Stimulated activated CD4-positive, alpha-beta T cell treated with anti-CD3 and anti-CD28 coated beads, Interleukin-1b, Interleukin-23, amount 100 ng/mL, for 4 hours (primary cell): ENCODE results near the gene LRP1.
A peak's percentile ranks its signal among the peaks of the same experiment; 100 is the strongest.

Experiments used
- DNase-seq, 2 donors: peaks; one replicate each; pipeline ENCODE4 v3.0.0-alpha.2; 2020; ENCODE audit warnings: low read depth in 2 of 2

The LRP1 gene

DNA sequence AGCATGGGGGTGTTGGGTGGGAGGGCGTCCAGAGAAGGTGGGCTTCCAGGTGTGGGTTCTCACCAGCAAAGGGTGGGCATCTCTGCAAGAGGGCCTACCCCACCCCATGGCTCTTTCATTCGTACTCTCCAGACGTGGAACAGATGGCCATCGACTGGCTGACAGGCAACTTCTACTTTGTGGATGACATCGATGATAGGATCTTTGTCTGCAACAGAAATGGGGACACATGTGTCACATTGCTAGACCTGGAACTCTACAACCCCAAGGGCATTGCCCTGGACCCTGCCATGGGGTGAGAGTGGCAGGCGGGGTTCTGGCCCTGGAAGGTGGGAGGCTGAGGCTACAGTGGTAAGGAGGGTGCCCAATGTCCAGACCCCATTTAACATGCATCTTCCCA, 25.8 kb downstream of the LRP1 start:
- no peak for DNase-seq

DNA sequence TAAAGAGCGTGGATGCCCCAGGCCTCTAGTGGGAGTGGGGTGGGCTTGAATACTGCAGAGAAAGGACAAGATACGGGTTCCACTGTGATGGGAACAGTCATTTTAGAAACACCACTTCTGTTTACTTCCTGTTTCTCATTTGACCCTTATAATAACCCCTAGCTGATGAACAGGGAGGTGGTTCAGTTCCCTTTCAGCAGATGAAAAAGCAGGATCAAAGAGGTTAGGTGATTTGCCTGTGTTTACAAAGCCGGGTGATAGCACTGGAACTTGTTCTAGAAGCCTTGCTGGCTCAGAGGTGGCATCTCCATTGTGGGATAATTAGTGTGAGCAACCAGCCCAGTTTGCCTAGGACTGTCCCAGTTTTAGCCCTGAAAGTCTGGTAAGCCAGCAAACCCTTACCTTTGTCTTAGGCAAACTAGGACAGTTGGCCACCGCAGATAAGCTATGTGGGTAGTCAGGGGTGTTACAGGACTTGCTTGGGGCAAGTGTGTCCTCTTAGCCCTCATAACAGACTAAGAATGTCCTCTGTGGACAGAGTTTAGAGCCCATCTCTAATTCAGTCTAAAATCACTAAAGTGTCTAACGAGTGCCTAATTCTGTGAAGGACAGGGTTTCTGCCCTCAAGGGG, 26.6 kb downstream of the LRP1 start:
- DNase-seq, result no peak

DNA sequence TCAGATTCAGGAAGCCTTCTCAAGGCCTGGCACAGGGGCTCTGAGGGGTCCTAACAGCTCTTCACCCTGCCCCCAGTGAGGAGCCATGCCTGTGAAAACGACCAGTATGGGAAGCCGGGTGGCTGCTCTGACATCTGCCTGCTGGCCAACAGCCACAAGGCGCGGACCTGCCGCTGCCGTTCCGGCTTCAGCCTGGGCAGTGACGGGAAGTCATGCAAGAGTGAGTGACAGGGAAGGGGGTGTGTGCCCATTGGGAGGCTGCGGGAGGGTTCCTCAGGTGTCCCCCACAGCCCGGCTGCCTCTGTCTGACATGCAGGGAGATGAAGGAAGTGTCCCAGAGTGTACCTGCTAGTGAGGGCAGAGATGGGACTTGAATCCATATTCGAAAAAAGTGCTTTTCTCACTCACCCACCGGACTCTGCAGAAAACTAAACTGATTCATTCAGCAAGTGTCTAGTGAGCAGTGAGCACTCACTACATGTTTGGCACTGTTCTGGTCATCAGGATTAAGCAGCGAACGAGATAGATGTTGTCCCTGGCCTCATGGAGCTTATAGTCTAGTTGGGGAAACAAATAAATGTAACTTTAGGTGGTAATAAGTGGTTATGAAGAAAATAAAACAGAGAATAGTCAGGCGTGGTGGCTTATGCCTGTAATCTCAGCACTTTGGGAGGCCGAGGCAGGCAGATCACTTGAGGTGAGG, 28.6 kb downstream of the LRP1 start:
- no peak for DNase-seq

DNA sequence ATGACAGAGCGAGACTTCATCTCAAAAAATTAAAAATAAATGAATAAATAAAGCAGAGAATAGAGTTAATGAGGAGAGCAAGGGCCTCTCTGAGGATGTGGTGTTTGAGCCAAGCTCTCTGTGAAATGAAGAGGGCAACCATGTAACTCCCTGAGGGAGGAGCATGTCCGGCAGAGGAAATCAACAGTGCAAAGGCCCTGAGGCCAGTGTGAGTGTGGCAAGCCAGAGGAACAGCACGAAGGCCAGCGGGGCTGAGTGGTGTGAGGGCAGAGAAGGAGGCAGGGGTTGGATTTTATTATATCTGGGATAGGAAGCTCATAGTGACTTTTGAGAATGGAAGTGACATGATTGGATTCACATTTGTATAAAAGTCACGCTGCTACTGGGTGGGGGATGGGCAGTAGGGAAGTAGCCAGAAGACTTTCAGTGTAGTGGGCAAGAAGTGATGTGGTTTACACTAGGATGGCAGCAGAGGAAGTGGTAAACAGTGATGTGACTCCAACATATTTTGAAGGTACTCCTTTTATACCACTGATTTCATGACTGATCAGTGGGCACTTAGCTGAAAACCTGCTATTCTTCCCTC, 29.4 kb downstream of the LRP1 start:
- no peak for DNase-seq

DNA sequence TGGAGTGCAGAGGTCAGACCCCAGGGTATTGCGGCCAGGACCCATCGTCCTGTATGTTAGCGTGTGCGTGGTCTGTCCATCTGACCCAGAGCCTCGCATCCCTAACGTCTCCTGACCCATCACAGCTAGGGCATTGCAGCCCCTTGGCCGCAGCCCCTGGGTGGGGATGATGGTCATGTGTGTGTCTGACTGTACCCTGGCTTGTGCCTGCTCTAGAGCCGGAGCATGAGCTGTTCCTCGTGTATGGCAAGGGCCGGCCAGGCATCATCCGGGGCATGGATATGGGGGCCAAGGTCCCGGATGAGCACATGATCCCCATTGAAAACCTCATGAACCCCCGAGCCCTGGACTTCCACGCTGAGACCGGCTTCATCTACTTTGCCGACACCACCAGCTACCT, 29.9 kb downstream of the LRP1 start:
- DNase-seq, result no peak

DNA sequence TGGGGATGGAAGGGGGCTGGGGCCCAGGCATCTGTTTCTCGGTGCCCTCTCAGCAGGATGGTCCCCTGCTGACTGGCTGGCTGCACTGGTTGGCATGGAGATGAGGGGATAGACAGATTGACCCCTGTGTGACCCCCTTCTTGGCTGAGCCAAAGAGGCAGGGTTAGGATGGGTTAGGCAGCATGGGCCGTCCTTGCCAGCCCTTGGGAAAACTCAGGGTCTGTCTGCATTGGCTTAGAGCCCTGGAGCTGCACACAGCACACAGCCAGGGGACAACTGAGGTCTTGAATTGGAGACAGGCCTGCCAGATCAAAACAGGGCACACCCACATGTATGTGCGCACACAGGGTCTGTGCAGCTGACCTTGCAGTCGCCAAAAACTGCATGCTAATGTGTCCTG, 30.4 kb downstream of the LRP1 start:
- no peak for DNase-seq

DNA sequence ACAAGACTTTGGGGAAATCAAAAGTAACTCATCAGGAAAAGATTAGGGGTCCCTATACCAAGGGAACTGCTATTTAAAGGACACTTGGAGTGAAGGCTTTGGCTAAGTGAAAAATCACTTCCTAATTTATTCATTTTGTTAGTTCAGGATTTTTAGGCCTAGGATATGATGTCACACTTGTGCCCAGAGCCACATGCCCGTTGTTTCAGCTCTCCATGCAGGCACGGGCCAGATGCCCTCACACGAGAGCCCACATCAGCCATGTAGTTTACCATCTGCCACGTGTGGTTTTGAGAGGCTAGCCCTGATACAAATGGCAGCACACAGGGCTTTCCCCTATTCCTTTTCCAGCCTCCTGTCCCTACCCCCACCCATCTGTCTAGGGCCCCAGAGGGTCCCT, 31.0 kb downstream of the LRP1 start:
- DNase-seq, result no peak

DNA sequence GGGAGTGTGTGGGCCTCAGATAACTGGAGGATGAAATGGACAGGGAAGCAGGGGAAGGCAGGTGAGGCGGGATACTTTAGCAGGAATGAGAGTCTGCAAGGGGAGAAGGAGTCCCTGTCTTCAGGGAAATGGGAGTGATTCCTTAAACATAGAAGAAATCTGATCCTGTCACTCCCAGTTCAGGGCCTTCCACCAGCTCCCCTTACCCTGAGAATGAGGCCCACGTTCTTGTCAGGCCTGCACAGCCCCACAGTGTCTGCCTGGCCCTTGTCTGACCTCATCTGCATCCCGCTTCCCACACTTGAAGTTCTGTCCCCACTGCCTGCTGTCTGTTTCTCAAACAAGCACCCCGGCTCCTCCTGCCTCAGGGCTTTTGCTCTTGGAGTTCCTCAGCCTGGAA, 31.8 kb downstream of the LRP1 start:
- DNase-seq, result no peak

DNA sequence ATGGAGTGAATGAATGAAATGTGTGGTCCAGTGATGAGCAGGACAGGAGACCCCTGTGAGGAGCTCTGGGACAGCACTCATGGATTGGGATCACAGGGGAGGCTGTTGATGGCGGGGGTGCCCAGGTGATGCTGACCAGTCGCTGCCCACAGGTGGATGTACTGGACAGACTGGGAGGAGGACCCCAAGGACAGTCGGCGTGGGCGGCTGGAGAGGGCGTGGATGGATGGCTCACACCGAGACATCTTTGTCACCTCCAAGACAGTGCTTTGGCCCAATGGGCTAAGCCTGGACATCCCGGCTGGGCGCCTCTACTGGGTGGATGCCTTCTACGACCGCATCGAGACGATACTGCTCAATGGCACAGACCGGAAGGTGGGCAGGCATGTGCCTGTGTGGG, 32.5 kb downstream of the LRP1 start:
- no peak for DNase-seq

DNA sequence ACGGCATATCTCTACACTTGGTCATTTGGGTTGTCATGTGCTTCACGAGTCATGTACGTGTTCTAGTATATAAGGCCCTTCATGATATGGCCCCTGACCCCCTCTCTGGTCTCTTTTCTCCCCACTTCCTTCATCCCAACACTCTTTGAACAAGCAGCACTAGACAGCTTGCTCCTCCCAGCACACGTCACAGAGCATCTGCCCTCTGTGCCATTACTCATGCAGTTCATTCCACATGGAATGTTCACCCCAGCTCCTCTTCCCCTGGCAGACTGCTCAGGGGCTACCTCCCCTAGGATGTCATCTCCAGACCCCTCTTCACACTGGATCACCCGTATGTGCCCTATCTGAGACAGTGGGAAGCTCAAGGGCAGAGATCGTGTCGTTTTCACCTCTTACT, 33.2 kb downstream of the LRP1 start:
- DNase-seq, result no peak

DNA sequence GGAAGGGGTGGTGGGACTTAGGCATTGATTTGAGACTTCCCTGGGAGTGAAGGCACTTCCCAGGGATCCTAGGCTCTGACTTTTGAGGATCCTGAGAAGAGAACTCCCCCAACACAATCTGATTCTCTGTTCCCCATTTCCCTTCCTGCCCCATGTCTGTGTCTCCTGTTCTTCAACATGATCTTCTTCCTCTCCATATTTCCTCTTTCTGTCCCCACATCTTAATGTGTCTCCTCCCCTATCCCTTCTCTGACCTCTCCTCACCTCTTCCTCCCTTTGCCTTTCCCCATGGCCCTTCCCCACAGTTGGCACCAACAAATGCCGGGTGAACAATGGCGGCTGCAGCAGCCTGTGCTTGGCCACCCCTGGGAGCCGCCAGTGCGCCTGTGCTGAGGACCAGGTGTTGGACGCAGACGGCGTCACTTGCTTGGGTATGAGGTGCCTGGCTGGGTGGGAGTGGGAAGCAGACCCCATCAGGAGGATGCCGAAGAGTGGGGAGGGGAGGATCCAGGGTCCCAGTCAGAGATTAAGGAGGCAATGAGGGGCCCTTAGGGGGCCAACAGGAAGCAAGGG, 34.4 kb downstream of the LRP1 start:
- DNase-seq, result no peak

DNA sequence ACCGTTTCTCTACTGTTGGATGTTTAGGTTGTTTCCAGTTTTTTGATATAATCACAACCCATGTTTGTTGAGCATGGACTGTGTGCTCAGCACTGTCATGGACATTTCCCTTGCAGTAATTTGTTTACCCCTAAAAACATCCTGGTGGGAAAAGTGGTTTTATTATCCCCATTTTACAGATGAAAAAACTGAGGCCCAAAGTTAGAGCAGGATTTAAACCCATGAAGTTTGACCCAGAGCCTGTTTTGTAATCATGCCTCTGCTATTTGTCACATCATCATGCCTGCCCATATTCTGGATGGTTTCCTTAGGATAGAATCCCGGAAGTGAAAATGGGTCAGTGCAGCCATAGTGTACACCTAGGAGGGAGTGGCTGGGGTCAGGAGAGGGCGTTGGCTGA, 36.2 kb downstream of the LRP1 start:
- no peak for DNase-seq

DNA sequence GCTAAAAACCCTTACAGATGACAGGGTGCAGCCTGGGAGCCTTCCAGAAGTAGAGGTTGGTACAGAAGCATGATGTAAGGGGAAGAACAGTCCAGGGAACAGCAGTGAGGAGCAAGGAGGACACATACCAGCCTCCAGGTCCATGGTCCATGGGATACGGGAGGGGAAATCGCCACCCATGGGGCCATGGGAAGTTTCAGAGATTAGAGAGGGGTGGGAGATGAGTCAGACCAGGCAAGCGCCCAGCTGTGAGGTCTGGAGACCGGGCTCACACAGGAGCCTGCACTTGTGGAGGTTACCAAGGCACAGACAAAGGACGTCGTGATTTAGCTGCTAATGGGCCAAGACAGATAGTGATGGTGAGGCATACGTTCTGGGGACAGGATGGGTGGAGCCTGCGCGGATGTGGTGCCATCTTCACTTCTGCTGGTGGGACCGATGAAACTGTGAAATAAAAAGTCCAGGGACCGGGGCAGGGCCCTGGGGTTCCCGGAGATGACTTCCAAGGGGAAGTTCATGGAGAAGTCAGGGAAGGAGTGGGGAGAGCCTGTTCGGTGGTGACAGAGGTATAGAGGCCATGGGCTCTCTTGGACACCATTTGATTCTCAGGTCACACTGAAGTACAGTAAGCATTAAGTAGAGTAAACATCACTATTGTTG, 36.8 kb downstream of the LRP1 start:
- DNase-seq, result no peak

DNA sequence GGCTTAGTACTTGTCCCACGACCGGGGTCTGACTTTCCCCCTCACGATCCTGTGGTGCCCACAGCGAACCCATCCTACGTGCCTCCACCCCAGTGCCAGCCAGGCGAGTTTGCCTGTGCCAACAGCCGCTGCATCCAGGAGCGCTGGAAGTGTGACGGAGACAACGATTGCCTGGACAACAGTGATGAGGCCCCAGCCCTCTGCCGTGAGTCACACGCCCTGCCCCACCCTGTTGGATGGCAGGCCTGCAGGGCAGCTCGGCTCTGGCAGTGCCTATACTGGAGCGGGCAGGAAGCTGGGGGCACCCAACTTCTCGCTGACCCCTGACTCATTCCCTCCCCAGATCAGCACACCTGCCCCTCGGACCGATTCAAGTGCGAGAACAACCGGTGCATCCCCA, 37.5 kb downstream of the LRP1 start:
- DNase-seq, result no peak

DNA sequence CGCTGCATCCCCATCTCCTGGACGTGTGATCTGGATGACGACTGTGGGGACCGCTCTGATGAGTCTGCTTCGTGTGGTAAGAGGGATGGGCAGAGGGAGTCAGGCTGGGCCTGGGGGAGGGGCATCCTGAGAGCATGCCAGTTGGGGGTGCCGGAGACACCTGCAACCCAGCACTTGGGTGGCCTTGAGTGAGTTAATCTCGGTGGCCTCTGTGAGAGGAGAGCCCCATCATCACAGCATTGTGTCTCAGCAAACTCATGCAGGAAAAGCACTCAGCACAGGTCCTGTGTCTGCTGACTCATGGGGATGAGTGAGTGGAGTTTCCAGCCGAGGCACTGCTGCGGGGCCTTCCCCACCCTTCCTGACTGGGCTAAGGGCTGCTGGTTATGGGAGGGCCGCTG, 38.7 kb downstream of the LRP1 start:
- DNase-seq, result peak in 1 of 2 donors; percentile 30

DNA sequence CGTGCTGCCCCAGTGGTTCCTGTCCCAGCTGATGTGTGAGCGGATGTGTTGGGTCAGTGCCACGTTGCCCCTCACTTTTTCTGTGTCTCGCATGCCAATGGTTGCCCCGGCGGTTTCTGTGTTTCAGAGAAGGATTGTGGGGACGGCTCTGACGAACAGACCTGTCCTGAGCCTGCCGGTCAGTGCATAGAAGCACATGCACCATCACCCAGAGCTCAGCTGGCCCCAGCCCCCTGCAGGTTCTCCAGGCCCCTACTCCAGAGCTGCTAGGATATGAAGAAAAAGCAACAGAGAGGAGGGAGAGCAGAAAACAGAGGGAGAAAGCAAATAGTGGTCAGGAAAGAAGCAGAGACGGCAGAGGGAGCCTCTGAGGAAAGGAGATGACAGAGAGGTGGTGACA, 39.8 kb downstream of the LRP1 start:
- DNase-seq, result no peak

DNA sequence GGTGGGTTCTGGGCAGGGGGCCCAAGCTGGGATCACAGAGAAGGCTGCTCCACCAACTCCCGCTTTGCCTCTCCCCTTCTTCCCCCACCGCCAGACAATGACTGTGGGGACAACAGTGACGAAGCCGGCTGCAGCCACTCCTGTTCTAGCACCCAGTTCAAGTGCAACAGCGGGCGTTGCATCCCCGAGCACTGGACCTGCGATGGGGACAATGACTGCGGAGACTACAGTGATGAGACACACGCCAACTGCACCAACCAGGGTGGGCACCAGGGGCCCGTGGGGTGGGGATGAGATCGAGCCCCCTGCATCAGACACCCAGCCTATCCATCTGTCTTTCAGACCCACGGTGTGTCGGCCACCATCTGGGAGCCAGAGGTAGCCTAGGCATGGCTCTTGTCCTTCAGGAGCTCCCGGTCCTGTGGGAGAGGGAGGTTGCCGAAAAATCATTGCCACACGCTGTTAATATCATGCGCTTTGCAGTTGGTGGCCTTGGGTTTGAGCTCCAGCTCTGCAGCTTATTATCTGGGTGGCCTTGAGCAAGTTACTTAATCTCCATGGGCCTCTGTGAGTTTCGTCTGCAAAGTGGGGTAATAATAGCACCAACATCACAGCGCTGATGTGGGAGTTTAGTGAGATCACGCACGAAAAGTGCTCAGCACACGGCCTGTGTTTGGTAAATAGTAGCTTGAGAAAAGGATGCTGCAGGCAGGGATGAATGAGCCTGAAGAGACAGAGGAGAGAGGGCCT, 40.9 kb downstream of the LRP1 start:
- DNase-seq, result no peak

DNA sequence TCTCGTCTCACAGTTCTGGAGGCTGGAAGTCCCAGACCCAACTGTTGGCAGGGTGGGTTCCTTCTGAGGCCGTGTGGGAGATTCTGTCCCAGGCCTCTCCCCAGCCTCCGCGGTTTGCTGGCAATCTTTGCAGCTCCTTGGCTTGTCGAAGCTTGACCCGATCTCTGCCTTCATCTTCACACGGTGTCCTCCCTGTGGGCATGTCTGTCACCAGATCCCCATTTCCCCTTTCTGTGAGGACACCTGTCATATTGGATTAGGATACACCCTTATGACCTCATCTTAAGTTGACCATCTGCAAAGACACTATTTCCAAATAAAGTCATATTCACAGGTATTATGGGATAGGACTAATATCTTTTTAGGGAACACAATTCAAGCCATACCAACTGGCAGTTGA, 41.7 kb downstream of the LRP1 start:
- no peak for DNase-seq

DNA sequence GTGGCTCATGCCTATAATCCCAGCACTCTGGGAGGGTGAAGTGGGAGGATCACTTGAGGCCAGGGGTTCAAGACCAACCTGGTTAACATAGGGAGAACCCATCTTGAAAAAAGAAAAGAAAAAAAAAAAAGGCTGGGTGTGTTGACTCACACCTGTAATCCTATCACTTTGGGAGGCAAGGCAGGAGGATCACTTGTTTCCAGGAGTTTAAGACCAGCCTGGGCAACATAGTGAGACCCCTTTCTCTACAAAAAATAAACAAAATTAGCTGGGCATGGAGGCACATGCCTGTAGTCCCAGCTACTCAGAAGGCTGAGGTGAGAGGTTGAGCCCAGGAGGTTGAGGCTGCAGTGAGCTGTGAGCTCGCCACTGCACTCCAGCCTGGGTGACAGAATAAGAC, 42.1 kb downstream of the LRP1 start:
- DNase-seq, result no peak

DNA sequence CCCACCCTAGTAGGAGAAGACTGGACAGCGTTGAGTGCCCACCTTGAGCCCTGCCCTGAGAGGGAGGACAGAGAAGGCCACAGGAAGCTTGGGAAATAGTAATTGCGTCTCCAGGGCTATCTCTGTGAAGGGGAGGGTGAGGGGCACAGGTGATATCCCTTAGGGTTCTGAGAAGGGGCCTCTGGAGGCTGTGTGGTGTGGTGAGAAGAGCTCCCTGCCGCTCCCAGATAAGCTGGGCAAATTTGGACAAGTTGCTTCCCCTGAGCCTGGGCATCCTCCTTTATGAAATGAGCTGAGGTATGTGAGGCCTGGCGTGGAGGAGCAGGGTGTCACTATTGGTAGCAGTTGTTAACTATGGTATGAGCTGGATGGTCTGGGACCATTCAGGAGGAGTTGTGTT, 42.6 kb downstream of the LRP1 start:
- no peak for DNase-seq

DNA sequence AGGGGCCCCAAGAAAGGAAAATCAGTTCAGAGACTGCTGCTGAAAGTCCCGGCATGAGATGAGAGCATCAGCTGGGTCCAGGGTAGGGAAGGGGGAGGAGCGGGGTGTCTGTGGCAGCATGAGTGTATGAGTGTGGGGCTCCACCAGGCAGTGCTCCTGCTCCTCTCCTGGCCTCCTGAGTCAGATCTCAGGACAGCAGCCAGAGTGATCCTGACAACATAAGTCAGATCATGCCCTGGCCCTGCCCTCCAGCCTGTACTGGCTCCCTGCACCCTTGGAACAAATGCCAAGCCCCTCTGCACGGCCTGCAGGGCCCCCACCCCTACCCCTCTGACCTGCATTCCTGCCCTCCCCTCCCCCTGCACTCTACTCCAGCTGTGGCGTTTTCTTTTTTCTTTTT, 43.4 kb downstream of the LRP1 start:
- no peak for DNase-seq

DNA sequence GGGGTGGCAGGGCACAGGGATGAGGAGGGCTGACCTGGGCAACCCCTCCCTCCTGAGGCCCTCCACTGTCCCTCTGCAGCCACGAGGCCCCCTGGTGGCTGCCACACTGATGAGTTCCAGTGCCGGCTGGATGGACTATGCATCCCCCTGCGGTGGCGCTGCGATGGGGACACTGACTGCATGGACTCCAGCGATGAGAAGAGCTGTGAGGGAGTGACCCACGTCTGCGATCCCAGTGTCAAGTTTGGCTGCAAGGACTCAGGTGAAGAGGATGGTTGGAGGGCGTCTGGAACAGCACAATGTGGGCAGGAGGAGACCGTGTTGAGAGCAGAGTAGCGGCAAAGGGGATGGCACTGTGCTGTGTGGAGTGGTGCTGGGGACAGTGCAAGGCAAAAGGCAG, 44.8 kb downstream of the LRP1 start:
- DNase-seq, result peak in 1 of 2 donors; percentile 28
